NCI-H1694 treated with DMSO at 0.1 percent for 48 hours (cell line): Measurements from ENCODE around the gene CMIP.
A peak's percentile ranks its signal among the peaks of the same experiment; 100 is the strongest.

ENCODE experiments used
- DNase-seq: peaks from one replicate; lab custom pipeline; 2025; lab: John Stamatoyannopoulos, UW

Gene CMIP

DNA sequence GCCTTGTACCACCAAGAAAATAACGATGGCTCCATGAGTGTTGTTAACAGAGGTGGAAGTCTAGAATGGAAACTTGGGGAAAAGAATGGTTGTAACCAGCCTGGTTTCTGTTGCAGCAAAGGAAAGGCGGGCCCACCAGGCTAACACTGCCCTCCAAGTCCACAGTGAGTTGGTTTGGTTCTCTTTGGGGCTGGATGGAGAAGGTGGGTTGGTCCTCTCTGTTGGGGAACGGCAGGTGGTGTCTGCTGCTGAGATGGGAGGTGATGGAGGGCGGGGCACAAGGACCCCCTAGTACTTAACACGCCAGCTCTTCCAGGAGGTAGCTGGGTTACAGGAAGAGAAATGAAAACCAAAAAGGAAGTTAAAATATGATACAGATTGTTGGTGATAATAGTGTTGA lies 257.9 kb downstream of the CMIP start:
- no peak for DNase-seq

DNA sequence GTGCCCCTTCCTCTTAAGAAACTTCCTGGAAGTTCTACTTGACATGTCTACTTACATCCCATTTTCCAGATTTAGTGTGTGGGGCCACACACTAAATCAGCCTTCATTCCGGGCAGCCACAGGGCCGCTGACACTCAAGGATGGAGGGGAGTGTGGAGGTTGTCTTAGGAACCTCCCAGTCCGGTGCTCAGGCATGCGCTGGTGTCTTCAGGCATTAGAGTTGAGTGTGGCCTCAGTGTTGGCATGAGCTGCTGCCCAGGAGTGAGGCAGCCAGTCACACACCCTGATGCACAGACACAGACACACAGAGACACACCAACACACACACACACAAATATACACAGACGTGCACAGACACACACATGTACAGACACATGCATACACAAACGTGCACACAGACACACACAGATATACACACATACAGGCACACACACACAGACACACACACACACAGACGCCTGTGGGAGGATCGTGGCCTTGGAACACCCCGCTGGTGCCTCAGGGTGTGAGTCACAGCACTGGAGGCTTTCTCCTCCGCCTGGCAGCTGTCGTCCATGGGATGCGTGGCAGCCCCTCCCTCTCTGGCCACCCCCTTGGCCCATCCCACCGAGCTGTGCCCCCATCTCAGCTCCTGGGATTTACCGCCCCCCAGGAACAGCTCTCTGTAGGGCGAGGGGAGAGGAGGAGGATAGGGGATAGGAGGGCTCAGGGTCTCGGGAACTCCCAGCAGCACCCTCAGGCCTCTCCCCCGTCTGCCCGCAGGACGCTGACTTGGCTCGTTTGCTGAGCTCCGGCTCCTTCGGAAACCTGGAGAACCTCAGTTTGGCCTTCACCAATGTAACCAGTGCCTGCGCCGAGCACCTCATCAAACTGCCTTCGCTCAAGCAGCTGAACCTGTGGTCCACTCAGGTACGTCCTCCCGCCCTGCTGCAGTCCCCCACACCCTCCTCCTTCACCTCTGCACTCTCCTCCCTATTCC lies 258.9 kb downstream of the CMIP start:
- no peak for DNase-seq

DNA sequence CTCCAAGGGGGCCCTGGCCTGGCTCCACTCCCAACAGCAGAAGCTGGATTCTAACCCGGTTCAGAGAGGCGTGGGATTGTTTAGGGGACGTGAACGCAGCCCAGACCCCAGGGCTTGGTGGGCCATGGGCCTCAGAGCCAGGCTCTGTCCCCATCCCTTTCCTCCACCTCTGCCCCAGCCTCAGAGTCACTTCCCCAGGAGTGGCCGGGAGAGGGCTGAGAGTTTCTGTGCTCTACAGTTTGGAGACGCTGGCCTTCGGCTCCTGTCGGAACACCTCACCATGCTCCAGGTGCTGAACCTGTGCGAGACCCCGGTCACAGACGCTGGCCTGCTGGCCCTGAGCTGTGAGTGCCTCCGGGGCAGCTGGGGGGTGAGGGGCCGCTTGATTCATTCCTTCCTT lies 260.7 kb downstream of the CMIP start:
- no peak for DNase-seq

DNA sequence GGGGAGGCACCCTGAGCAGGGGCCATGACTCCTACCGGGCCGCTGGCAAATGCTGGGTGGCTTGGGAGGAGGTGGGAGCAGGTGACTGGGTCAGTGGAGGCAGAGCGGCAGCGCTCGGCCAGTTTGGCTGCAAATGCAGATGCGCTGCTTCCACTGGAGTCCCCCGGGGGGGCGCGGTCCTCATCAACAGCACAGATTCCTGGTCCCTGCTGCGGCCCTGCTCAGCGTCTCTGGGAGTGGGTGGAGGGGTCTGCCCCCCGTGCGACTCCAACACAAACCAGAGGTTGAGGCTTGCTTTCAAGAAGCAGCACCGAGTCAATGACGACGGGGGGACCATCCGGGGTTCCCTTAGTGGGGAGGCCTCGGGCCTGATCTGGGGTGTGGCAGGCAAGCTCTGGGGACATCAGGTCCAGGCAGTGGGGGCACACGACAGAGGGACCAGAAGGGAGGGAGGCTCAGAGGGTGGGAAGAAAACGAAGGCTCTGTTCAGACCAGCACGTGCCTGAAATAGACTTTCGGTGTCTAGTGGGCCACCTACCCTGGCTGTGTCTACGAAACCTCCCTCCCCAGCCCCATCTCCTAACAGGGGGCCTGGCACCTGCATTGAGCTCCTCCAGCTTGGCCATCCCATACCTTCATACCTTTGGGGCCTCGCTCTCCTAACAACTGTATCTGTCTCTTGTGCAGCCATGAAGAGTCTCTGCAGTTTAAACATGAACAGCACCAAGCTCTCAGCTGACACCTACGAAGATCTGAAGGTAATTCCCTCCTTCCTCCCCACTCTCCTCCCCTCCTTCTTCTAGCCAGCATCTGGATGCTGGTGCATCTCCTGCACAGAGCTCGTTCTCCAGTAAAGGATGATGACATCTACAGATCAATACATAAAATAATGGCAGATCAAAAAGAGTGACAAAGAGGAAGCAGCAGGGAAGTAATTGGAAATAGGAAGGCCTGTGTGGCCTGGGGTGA lies 262.0 kb downstream of the CMIP start:
- DNase-seq = no peak

DNA sequence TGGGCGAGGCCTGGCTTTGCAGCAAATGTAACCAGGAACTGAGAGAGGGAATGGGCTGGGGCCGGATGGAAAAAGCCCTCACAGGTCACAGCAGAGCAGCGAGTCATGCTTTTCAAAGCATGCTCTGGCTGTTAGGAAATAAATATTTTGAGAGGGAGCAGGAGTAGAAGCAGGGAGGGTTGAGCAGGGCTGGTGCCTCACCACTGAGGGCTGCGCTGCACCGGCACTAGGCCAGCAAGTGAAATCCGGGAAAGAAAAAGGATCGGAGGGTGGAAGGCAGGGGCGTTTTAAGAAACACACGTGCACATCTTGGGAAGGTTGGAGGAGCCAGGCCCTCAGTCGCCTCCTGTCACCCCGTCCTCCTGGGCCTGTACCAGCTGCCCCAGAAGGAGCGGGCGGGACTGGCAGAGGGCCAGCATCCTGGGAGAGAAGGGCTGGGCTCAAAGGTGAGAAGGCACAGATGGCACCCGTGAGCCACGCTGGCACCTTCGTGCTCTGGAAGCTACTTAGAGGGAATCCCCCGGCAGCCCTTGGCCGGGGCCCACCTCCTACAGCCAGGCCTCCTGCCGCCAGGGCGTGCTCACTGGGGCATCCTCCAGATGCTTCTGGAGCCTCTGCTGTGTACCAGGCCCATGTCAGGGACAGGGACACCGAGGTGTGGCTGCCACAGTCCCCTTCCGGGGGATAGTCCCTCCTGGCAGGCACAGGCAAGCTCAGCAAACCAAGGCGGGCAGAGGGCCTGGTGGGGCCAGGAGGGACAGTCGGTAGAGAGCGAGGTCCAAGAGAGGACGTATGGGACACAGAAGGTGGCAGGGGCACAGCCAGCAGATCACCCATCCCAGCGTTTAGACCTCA lies 263.0 kb downstream of the CMIP start:
- DNase-seq = peak; percentile 33

DNA sequence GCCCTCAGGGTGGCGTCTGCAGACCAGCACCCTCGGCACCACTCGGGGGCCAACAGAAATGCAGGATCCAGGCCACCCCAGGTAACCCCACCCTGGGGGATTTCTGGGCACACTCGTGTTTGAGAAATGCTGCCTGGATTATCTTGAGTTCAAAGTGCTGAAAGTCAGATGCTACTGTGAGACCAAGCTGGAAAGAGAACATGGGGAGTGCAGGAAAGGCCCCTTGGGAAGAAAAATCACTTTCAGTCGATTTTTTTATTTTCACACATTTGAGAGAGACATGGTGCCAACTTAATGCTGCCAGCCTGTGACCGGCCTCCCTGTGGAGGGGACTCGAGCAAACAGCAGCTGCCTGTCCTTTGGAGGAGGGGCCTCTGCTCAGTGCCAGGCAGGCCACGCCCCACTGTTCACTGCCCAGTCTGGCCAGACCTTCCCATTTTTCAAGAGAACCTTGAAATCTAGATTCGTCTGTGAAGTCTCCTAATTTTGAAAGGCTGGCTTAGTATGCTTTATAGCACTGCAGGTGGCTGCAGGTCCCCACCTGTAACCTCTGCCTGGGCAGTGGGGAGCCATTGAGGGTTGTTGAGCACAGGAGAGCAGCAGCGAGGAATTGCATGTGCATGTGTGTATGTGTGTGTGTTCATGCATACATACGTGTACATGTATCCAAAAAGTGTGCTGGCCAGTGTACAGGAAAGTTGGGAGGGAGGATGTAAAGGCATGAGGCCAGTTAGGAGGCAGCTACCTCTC lies 263.8 kb downstream of the CMIP start:
- DNase-seq = no peak

DNA sequence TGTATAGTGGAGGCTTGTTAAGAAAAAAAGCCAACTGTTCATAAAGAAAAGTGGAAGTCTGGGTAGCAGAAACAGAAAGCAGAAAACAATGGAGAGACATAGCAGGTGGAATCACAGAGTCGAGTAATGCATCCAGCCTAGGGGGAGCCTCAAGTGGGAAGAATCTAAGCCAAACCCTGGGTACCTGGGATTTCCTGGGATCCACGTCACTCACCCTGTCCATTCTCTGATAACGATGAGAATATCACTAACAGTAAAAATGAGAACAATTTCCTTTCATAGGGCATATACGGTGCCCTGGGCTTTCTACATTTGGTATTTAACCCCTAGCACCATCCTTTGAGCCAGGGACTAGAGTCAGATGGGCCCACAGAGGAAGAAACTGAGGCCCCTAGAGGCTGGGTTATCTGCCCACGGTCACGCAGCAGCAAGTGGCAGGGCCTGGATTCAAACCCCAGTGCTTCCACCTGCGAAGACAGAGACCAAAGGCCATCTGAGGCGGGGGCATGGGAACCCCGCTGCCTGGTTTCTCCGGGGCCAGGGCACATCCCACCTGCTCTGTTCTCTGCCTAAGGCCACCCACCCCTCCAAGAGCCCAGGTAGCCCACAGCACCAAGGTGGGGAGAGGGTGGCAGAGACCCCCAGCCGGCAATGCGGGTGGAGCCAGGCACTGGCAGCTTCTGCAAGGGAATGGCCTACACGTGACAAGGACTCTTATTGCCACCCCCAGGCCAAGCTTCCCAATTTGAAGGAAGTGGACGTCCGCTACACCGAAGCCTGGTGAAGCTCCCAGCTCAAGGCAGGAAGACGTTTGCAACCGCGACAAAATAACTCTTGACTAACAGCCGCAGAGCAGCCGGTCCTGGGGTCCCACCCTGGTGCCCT lies 264.6 kb downstream of the CMIP start:
- no peak for DNase-seq

DNA sequence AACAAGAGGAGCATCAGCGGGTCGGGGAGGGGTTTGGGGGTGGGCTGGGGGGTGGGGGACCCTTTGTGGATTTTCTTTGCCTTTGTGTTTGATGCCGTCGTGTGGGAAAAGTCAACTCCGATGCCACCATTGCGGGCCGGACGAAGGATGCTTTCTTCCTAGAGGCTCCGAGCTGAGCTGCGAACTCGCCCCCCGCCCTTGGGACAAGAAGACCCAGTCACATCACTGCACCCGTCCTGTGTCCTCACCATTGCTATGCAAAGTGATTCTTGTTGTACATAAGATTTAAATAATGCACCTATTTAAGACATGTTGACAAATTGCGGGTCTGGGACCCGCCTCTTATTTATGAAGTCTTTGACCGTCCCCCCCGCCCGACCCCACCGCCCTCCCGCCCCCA lies 265.4 kb downstream of the CMIP start:
- no peak for DNase-seq

DNA sequence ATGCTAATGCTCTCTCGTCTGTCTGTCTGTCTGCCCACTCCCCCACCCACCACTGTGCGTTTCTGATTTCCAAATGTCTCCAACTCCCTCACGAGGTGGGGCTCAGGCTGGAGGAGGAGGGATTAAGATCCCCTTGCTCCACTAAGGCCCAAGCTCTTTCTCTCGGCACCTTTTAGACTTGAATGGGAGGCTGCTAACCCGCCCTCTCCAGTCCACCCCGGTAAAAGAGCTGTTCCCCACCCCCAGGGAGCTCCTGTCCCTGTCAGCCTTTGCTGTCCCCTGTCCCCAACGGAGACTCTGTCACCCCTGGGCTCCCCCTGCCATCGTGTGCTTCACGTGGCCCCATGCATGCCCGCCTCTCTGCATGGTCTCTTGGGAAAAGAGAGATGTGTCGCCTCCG lies 266.0 kb downstream of the CMIP start:
- DNase-seq = no peak

DNA sequence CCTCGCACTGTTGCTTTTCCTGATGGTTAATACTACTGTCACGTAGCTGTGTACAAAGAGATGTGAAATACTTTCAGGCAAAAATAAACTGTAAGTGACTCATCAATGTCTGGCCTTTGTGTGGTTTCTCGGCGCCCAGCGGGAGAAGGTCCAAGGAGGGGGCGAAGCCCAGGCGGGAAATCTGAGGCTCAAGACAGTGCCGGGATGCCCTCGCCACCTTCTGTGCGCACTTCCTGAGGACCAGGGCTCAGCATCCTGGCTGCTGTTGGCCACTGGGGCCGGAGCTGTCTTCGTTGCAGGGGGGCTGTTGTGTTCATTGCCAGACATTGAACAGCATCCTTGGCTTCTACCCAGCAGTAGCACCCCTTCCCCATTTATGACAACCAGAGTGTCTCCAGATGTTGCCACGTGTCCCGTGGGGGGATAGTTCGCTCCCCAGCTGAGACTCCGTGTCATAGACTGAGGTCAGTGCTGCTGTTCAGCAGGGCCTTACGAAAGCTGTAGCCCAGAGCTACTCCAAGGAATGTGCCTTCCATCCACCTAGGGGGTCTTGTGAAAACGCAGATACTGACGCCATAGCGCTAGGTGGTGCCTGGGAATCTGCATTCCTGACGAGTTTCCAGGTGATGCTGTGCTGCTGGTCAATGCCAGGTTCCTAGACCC lies 267.2 kb downstream of the CMIP start:
- no peak for DNase-seq

DNA sequence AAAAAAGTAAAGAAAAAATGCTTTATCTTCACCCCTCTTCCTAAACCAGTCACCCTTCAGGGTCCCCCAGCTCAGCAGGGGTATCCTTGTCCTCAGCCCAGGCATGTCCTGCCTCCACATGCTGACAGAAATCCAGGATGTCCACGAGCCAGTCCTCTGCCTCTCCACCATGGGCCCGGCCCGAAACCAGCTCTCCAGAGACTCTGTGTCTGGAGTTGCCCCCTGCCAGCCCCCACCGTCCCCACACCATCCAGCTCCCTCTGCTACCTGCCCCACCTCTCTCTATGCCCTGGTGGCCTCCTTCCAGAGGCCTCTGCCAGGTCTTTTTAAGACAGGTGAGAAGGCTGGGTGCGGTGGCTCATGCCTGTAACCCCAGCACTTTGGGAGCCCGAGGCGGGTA lies 268.1 kb downstream of the CMIP start:
- no peak for DNase-seq

DNA sequence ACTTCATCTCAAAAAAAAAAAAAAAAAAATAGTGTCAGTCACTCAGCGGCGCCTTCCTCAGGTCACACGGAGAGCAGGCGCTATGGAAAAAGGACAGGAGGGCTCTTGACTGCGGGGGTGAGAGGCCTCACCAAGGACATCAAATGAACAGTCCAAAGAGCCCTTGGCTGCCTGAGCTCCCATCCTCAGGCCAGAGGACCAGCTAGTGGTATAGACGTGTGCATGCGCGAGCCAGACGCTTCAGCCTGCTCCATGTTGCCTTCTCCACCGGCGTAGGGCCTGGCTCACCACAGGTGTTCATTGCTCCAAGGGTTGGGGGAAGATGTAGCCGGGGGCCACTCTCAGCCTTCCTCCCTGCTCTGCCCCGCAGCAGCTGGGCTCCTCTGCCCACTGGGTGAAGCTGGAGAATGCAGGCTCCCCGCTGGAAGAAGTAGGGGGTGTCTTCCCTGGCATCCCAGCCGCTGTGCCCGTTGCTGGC lies 268.7 kb downstream of the CMIP start:
- no peak for DNase-seq

DNA sequence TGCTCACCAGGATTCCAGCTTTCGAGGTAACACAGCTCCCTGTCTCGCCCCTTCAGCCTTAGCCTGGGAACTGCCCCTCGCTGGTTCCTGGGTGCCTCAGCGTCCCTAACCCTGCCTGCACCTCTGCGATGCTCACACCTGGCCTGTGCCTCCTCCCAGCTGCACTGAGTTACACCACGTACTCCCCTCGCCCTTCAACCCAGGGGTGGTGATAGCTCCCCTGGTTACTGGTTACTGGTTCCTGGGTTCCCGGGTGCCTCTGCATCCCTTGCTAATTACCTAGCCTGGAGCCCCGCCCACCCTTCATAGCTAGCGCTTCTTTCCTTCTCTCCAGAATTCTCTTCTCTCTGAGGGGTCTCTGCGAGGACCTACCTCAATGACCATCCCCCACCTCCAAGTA lies 269.2 kb downstream of the CMIP start:
- DNase-seq = no peak

DNA sequence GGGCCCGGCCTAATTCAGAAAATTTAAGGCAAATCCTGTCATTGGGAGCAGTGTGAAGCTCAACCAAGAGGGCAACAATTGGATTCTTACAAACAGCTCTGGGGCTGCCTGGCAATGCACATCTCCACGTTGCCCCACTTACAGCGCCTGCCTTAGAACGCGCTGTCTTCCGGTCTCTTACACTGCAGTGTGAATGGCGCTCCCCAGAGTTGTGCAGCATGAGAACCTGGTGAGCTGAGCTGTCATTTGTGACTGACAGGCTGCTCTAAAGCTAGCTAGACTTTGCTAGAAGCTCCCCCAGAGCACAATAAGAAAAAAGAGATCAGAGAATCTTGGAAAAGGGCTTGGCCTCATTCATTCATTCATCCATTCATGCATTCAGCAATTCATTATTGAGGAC lies 270.0 kb downstream of the CMIP start:
- no peak for DNase-seq

DNA sequence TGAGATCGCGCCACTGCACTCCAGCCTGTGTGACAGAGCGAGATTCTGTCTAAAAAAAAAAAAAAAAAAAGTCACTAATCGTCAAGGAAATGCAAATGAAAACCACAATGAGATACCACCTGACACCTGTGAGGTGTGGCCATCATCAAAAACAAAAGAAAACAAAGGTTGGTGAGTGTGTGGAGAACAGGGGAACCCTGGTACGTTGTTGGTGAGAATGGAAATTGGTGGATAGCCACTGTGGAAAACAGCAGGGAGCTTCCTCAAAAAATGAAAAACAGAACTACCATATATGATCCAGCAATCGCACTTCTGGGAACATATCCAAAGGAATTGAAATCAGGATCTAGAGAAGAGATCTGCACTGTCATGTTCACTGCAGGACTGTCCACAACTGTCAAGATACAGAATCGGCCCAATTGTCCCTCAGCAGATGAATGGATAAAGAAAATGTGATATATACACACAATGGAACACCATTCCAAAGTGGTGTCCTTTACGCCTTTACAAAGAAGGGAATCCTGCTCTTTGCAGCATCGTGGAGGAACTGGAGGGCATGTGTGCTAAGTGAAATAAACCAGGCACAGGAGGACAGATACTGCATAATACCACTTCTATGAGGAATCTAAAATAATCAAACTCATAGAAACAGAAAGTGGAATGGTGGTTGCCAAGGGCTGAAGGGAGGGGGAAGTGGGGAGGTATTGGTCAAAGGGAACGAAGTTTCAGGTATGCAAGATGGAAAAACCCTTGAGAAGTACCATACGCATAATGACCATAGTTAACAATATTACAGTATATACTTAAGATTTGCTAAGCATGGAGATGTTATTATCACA lies 271.0 kb downstream of the CMIP start:
- DNase-seq = no peak

DNA sequence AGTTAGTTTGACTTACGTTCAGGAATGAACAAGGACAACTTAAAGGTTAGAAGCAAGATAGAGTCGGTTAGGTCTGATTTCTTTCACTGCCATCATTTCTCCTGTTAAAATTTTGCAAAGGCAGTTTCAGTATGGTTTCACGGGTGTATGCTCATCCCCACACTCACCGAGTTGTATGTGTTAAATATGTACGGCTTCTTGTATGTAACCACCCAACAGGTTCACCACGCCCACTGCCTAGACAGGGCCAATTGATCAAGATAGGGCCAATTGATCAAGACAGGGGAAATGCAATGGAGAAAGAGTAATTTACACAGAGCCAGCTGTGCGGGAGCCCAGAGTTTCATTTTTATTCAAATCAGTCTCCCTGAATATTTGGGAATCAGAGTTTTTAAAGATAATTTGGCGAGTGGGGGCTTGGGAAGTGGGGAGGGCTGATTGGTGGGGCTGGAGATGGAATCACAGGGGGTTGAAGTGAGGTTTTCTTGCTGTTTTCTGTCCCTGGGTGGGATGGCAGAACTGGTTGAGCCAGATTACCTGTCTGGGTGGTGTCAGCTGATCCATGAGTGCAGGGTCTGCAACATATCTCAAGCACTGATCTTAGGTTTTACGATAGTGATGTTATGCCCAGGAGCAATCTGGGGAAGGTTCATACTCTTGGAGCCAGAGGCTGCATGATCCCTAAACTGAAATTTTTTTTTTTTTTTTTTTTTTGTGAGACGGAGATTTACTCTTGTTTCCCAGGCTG lies 272.0 kb downstream of the CMIP start:
- no peak for DNase-seq

DNA sequence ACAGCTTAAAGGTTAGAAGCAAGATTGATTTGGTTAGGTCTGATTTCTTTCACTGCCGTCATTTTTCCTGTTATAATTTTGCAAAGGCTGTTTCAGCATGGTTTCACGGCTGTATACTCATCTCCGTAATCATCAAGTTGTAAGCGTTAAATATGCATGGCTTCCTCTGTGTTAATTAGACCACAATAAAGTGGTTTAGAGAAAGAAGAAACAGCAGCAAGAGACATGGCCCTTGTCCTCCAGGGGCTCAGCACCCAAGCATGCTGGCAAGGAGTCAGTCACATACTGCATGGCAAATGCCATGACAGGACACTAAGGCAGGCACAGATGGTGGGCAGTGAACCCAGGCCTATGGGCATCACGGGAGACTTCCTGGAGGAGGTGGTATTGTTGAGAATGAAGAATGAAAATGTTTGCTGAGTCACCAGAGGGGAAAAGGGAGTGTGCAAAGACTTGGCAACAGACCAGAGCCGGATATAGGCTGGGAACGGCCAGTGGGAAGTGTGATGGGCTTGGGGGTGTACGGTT lies 273.1 kb downstream of the CMIP start:
- DNase-seq = no peak
